Vagina (tissue), 2 donors: ENCODE results near the gene NECTIN2.

Experiments
- POLR2A ChIP-seq, 2 donors: fragments of 450-650 bp; IDR thresholded peaks; one replicate each; pipeline ENCODE4 v1.6.1; 2017; ENCODE audit warnings: antibody characterized with exemption in 2 of 2, mild to moderate bottlenecking in 2 of 2, moderate library complexity in 2 of 2
- POLR2AphosphoS5 ChIP-seq, 2 donors: sonication (generic); formaldehyde crosslinking; IDR thresholded peaks; one replicate each; pipeline ENCODE4 v1.9.0; 2017; ENCODE audit warnings: antibody characterized with exemption in 2 of 2, mild to moderate bottlenecking in 2 of 2, low read depth in 1 of 2; ENCODE audit not compliant: insufficient read depth in 1 of 2
- TF ChIP-seq, protein P1 (sequence below), 3 experiments: fragments of 450-650 bp in 2 of 3; fragments of 200-600 bp in 1 of 3; sonication (generic) in 1 of 3; IDR thresholded peaks; one replicate each; pipeline ENCODE4 v1.5.1; 2017 to 2019; ENCODE audit warnings: antibody characterized with exemption in 3 of 3, mild to moderate bottlenecking in 2 of 3, moderate library complexity in 2 of 3

DNA sequence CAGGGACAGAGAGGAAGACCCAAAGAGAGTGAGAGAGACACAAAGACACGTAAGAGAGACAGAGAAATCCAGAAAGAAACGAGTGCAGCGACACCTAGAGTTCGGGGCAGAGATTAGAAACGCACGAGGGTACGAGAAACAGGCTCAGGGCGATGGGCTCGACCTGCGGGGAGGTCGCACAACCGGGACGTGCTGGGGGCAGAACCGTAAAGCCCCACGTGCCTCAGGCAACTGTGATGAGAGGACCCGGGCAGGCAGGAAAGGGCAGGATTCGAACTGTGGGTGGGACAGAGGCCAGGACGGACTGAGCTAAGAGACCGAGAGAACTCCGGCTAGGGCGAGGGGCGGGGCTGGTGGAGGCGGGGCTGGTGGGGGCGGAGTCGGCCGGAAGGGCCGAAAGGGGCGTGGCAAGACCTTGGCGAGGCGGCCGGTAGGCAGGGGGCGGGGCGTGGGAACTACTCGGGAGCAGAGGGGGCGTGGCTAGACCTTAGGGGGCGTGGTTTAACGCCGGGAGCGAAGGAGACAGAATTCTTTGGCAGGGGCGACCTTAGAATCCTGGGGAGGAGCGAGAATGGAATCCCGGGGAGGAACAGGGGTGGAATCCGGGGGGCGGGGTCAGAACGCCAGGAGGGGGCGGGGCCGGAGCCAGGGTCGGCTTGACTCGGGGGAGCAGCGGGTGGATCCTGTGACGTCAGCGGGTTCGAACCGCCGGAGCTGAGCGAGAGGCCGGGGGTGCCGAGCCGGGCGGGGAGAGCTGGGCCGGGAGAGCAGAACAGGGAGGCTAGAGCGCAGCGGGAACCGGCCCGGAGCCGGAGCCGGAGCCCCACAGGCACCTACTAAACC, at the start of gene NECTIN2:
- TF ChIP-seq, protein P1, sequence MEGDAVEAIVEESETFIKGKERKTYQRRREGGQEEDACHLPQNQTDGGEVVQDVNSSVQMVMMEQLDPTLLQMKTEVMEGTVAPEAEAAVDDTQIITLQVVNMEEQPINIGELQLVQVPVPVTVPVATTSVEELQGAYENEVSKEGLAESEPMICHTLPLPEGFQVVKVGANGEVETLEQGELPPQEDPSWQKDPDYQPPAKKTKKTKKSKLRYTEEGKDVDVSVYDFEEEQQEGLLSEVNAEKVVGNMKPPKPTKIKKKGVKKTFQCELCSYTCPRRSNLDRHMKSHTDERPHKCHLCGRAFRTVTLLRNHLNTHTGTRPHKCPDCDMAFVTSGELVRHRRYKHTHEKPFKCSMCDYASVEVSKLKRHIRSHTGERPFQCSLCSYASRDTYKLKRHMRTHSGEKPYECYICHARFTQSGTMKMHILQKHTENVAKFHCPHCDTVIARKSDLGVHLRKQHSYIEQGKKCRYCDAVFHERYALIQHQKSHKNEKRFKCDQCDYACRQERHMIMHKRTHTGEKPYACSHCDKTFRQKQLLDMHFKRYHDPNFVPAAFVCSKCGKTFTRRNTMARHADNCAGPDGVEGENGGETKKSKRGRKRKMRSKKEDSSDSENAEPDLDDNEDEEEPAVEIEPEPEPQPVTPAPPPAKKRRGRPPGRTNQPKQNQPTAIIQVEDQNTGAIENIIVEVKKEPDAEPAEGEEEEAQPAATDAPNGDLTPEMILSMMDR (IDR thresholded peaks at IDR 0.05), result peak; percentile 49 to 78 (median 63)
- peak; percentile 27 to 91 for TF ChIP-seq POLR2A (IDR thresholded peaks at IDR 0.05)
- peak in 1 of 2 donors; percentile 85 for TF ChIP-seq POLR2AphosphoS5 (IDR thresholded peaks at IDR 0.05; ENCODE audit: insufficient read depth in 1 of 2, low read depth in 1 of 2)
